ENCODE results near the gene EPHA2. TPM values are rescaled to one million over a fixed set of nuclear protein-coding genes. Genes with fewer than 3 reads are reported as not detected.

EPHA2 gene
- total and polyA plus RNA-seq, 2 experiments from 2014 or later, result 7.5 to 51.2 TPM

DNA sequence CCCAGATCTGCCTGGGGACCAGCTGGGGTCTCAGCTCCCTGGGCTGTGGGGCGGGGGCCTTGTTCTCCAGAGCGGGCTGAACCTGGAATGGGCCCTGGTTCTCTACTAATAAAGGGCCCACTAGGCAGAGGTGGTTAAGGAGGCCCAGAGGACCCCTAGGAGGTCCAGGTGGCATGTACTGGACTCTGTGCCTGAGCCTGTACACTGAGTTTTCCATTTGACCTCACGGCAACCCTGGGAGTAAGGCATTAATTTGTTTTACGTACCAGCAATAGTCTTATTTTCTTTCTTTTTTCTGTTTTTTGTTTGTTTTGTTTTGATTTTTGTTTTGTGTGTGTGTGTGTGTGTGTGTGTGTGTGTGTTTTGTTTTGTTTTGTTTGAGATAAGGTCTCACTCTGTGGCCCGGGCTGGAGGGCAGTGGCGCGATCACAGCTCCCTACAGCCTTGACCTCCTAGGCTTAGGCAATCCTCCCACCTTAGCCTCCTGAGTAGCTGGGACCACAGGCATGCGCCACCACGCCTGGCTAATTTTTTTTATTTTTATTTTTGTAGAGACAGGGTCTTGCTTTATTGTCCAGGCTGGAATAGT, 62.9 kb downstream of the EPHA2 start:
- Histone ChIP-seq H3K36me3 (ENCODE audit: insufficient read depth) (no peaks in the 10 kb centered on the region), H3F3A (replicated peaks; ENCODE audit: low read depth) (no peaks in the 10 kb centered on the region), H3K9me2 (ENCODE audit: insufficient read depth) (no peaks in the 10 kb centered on the region), H3K4me1 (ENCODE audit: insufficient read depth) (no peaks in the 10 kb centered on the region), H3K27ac (ENCODE audit: low read depth) (no peak overlapping the region), H3K79me2 (replicated peaks; ENCODE audit: insufficient read depth) (no peaks in the 10 kb centered on the region), H3K4me3 (no peak overlapping the region), H3K4me2 (no peak overlapping the region), H4K20me1 (replicated peaks; ENCODE audit: insufficient read depth) (no peaks in the 10 kb centered on the region), H3K27me3 (ENCODE audit: insufficient read depth) (no peaks in the 10 kb centered on the region), H2AFZ (no peak overlapping the region)
- ATAC-seq (no peak), DNase-seq (ENCODE audit: low spot score) (no peak)
- peaks cover 9% of the 10 kb centered on the region for H3K4me1 Mint-ChIP-seq
- H3K27ac Mint-ChIP-seq, result no peak overlapping the region
- H3K4me3 Mint-ChIP-seq, result no peak overlapping the region
- peaks cover 12% of the 10 kb centered on the region for H3K27me3 Mint-ChIP-seq (ENCODE audit: insufficient read depth, low read depth, poor library complexity)
- TF ChIP-seq, protein P1, sequence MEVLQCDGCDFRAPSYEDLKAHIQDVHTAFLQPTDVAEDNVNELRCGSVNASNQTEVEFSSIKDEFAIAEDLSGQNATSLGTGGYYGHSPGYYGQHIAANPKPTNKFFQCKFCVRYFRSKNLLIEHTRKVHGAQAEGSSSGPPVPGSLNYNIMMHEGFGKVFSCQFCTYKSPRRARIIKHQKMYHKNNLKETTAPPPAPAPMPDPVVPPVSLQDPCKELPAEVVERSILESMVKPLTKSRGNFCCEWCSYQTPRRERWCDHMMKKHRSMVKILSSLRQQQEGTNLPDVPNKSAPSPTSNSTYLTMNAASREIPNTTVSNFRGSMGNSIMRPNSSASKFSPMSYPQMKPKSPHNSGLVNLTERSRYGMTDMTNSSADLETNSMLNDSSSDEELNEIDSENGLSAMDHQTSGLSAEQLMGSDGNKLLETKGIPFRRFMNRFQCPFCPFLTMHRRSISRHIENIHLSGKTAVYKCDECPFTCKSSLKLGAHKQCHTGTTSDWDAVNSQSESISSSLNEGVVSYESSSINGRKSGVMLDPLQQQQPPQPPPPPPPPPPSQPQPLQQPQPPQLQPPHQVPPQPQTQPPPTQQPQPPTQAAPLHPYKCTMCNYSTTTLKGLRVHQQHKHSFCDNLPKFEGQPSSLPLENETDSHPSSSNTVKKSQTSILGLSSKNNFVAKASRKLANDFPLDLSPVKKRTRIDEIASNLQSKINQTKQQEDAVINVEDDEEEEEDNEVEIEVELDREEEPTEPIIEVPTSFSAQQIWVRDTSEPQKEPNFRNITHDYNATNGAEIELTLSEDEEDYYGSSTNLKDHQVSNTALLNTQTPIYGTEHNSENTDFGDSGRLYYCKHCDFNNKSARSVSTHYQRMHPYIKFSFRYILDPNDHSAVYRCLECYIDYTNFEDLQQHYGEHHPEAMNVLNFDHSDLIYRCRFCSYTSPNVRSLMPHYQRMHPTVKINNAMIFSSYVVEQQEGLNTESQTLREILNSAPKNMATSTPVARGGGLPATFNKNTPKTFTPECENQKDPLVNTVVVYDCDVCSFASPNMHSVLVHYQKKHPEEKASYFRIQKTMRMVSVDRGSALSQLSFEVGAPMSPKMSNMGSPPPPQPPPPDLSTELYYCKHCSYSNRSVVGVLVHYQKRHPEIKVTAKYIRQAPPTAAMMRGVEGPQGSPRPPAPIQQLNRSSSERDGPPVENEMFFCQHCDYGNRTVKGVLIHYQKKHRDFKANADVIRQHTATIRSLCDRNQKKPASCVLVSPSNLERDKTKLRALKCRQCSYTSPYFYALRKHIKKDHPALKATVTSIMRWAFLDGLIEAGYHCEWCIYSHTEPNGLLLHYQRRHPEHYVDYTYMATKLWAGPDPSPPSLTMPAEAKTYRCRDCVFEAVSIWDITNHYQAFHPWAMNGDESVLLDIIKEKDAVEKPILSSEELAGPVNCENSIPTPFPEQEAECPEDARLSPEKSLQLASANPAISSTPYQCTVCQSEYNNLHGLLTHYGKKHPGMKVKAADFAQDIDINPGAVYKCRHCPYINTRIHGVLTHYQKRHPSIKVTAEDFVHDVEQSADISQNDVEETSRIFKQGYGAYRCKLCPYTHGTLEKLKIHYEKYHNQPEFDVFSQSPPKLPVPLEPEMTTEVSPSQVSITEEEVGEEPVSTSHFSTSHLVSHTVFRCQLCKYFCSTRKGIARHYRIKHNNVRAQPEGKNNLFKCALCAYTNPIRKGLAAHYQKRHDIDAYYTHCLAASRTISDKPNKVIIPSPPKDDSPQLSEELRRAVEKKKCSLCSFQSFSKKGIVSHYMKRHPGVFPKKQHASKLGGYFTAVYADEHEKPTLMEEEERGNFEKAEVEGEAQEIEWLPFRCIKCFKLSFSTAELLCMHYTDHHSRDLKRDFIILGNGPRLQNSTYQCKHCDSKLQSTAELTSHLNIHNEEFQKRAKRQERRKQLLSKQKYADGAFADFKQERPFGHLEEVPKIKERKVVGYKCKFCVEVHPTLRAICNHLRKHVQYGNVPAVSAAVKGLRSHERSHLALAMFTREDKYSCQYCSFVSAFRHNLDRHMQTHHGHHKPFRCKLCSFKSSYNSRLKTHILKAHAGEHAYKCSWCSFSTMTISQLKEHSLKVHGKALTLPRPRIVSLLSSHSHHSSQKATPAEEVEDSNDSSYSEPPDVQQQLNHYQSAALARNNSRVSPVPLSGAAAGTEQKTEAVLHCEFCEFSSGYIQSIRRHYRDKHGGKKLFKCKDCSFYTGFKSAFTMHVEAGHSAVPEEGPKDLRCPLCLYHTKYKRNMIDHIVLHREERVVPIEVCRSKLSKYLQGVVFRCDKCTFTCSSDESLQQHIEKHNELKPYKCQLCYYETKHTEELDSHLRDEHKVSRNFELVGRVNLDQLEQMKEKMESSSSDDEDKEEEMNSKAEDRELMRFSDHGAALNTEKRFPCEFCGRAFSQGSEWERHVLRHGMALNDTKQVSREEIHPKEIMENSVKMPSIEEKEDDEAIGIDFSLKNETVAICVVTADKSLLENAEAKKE (CRISPR knock-in tag; IDR thresholded peaks at IDR 0.05), result no peak
- TF ChIP-seq ZNF114 (CRISPR knock-in tag; IDR thresholded peaks at IDR 0.05), result no peak
- TF ChIP-seq, protein P2, sequence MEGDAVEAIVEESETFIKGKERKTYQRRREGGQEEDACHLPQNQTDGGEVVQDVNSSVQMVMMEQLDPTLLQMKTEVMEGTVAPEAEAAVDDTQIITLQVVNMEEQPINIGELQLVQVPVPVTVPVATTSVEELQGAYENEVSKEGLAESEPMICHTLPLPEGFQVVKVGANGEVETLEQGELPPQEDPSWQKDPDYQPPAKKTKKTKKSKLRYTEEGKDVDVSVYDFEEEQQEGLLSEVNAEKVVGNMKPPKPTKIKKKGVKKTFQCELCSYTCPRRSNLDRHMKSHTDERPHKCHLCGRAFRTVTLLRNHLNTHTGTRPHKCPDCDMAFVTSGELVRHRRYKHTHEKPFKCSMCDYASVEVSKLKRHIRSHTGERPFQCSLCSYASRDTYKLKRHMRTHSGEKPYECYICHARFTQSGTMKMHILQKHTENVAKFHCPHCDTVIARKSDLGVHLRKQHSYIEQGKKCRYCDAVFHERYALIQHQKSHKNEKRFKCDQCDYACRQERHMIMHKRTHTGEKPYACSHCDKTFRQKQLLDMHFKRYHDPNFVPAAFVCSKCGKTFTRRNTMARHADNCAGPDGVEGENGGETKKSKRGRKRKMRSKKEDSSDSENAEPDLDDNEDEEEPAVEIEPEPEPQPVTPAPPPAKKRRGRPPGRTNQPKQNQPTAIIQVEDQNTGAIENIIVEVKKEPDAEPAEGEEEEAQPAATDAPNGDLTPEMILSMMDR (conservative IDR thresholded peaks at IDR 0.05; ENCODE audit: low read depth in 2 of 2), result no peak
- H3K9me3 Mint-ChIP-seq, result no peaks in the 10 kb centered on the region
- no peaks in the 10 kb centered on the region for H3K36me3 Mint-ChIP-seq (ENCODE audit: low read depth)

All from GM23338 (cell line).